Measurements from ENCODE around the gene ENTPD8.

- TF ChIP-seq CTCF (IDR thresholded peaks at IDR 0.05) (no peak), EZH2phosphoT487 (IDR thresholded peaks at IDR 0.05) (no peak)
Observed at GRCh38 chr9:137475666-137476065, 34.5 kb upstream of the ENTPD8 start.

All from neural progenitor cell (in vitro differentiated cells).